Measurements from ENCODE around the gene CMBL. TPM values are rescaled to one million over a fixed set of nuclear protein-coding genes. Genes with fewer than 3 reads are reported as not detected.

Gene CMBL
- total and polyA plus RNA-seq, 3 donors from 2014 or later = 4.3 to 16.1 (median 7.2) TPM

- Histone ChIP-seq H3K36me3 (ENCODE audit: low read depth, missing control alignments) (no peaks in the 10 kb centered on the region), H3K27ac (no peak overlapping the region), H3K4me3 (no peak overlapping the region), H3K4me1 (no peaks in the 10 kb centered on the region), H3K9me3 (no peaks in the 10 kb centered on the region), H3K27me3 (no peaks in the 10 kb centered on the region)
- intact Hi-C loops (cut with DNase I; ENCODE audit: low total_unique reads) = no loop called here
- TF ChIP-seq CTCF (IDR thresholded peaks at IDR 0.05) (no peak), POLR2A (IDR thresholded peaks at IDR 0.05) (no peak)
- peak; percentile 9 for DNase-seq
- WGBS, 2 donors = 86 to 89% methylated on average over 11 to 12 of the region's 12 CpGs
These were observed 28.9 kb downstream of the CMBL start for GRCh38 chr5:10278658-10279279.

- peak; percentile 4 for DNase-seq
- TF ChIP-seq CTCF (IDR thresholded peaks at IDR 0.05) (no peak), POLR2A (IDR thresholded peaks at IDR 0.05) (no peak)
- no peaks in the 10 kb centered on the region for H3K36me3 ChIP-seq (ENCODE audit: low read depth, missing control alignments)
- H3K4me1 ChIP-seq = no peaks in the 10 kb centered on the region
- no peak overlapping the region for H3K4me3 ChIP-seq
- no peak overlapping the region for H3K27ac ChIP-seq
- 84 to 94% methylated on average over 12 to 13 of the region's 13 CpGs for WGBS, 2 donors
- H3K9me3 ChIP-seq = no peaks in the 10 kb centered on the region
- H3K27me3 ChIP-seq = no peaks in the 10 kb centered on the region
- intact Hi-C loops (cut with DNase I; ENCODE audit: low total_unique reads) = no loop called here
These were observed 29.7 kb downstream of the CMBL start for GRCh38 chr5:10277773-10278630.

- Histone ChIP-seq H3K4me3 (no peak overlapping the region), H3K27ac (no peak overlapping the region), H3K27me3 (no peaks in the 10 kb centered on the region), H3K36me3 (ENCODE audit: low read depth, missing control alignments) (no peaks in the 10 kb centered on the region), H3K4me1 (no peaks in the 10 kb centered on the region), H3K9me3 (no peaks in the 10 kb centered on the region)
- intact Hi-C loops (cut with DNase I; ENCODE audit: low total_unique reads) = no loop called here
- WGBS, 2 donors = 81% methylated on average over 7 of the region's 7 CpGs
- no peak for DNase-seq
- TF ChIP-seq CTCF (IDR thresholded peaks at IDR 0.05) = no peak
- no peak for TF ChIP-seq POLR2A (IDR thresholded peaks at IDR 0.05)
These were observed 31.0 kb downstream of the CMBL start for GRCh38 chr5:10276691-10277090.

GRCh38 chr5:10275991-10276390, 31.7 kb downstream of the CMBL start:
- DNase-seq = no peak
- 97% methylated on average over 9 of the region's 9 CpGs for WGBS, 2 donors

More at GRCh38 chr5:10275991-10276390, 31.7 kb downstream of the CMBL start:
- TF ChIP-seq CTCF (IDR thresholded peaks at IDR 0.05) (no peak), POLR2A (IDR thresholded peaks at IDR 0.05) (no peak)
- no peaks in the 10 kb centered on the region for H3K9me3 ChIP-seq
- intact Hi-C loops (cut with DNase I; ENCODE audit: low total_unique reads) = no loop called here
- no peaks in the 10 kb centered on the region for H3K36me3 ChIP-seq (ENCODE audit: low read depth, missing control alignments)
- H3K27me3 ChIP-seq = no peaks in the 10 kb centered on the region
- no peak overlapping the region for H3K27ac ChIP-seq
- no peaks in the 10 kb centered on the region for H3K4me1 ChIP-seq
- no peak overlapping the region for H3K4me3 ChIP-seq
